ENCODE measurements around the gene PCYT1A.
"Not testable (repeated sequence)": the region's sequence is repeated elsewhere in the genome, so short reads cannot be mapped to it uniquely, and the experiment has no call there.

GRCh38 chr3:196209944-196210672 lies 77.4 kb downstream of the PCYT1A start:
- TF ChIP-seq PREB (CRISPR knock-in tag; IDR thresholded peaks at IDR 0.05); PHF20 (CRISPR knock-in tag; IDR thresholded peaks at IDR 0.05); ETS1 (CRISPR knock-in tag; IDR thresholded peaks at IDR 0.05); NR2F1 (CRISPR knock-in tag; IDR thresholded peaks at IDR 0.05); RAD21 (CRISPR knock-in tag; IDR thresholded peaks at IDR 0.05); CHD2 (IDR thresholded peaks at IDR 0.05; ENCODE audit: low read depth, low read length); ISX (CRISPR knock-in tag; conservative IDR thresholded peaks at IDR 0.05); CTCF (CRISPR knock-in tag; IDR thresholded peaks at IDR 0.05); RBAK (CRISPR knock-in tag; IDR thresholded peaks at IDR 0.05); LRRFIP1 (CRISPR knock-in tag; conservative IDR thresholded peaks at IDR 0.05): not testable (repeated sequence)
- TF ChIP-seq, protein P1, sequence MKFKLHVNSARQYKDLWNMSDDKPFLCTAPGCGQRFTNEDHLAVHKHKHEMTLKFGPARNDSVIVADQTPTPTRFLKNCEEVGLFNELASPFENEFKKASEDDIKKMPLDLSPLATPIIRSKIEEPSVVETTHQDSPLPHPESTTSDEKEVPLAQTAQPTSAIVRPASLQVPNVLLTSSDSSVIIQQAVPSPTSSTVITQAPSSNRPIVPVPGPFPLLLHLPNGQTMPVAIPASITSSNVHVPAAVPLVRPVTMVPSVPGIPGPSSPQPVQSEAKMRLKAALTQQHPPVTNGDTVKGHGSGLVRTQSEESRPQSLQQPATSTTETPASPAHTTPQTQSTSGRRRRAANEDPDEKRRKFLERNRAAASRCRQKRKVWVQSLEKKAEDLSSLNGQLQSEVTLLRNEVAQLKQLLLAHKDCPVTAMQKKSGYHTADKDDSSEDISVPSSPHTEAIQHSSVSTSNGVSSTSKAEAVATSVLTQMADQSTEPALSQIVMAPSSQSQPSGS (CRISPR knock-in tag; IDR thresholded peaks at IDR 0.05), result not testable (repeated sequence)
- TF ChIP-seq, protein P2, sequence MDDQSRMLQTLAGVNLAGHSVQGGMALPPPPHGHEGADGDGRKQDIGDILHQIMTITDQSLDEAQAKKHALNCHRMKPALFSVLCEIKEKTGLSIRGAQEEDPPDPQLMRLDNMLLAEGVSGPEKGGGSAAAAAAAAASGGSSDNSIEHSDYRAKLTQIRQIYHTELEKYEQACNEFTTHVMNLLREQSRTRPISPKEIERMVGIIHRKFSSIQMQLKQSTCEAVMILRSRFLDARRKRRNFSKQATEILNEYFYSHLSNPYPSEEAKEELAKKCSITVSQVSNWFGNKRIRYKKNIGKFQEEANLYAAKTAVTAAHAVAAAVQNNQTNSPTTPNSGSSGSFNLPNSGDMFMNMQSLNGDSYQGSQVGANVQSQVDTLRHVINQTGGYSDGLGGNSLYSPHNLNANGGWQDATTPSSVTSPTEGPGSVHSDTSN (CRISPR knock-in tag; IDR thresholded peaks at IDR 0.05; ENCODE audit: borderline replicate concordance), result not testable (repeated sequence)
- TF ChIP-seq, protein P3, sequence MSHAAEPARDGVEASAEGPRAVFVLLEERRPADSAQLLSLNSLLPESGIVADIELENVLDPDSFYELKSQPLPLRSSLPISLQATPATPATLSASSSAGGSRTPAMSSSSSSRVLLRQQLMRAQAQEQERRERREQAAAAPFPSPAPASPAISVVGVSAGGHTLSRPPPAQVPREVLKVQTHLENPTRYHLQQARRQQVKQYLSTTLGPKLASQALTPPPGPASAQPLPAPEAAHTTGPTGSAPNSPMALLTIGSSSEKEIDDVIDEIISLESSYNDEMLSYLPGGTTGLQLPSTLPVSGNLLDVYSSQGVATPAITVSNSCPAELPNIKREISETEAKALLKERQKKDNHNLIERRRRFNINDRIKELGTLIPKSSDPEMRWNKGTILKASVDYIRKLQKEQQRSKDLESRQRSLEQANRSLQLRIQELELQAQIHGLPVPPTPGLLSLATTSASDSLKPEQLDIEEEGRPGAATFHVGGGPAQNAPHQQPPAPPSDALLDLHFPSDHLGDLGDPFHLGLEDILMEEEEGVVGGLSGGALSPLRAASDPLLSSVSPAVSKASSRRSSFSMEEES (CRISPR knock-in tag; IDR thresholded peaks at IDR 0.05), result not testable (repeated sequence)
